GM18867 (cell line): ENCODE measurements around the gene ALKBH6.

Experiments
- ATAC-seq: cut with Tn5 transposase; IDR thresholded peaks from one replicate; pipeline ENCODE4 v1.9.1; 2021; ENCODE audit warnings: mild to moderate bottlenecking, moderate library complexity; ENCODE audit not compliant: unreplicated experiment

ALKBH6 gene

DNA sequence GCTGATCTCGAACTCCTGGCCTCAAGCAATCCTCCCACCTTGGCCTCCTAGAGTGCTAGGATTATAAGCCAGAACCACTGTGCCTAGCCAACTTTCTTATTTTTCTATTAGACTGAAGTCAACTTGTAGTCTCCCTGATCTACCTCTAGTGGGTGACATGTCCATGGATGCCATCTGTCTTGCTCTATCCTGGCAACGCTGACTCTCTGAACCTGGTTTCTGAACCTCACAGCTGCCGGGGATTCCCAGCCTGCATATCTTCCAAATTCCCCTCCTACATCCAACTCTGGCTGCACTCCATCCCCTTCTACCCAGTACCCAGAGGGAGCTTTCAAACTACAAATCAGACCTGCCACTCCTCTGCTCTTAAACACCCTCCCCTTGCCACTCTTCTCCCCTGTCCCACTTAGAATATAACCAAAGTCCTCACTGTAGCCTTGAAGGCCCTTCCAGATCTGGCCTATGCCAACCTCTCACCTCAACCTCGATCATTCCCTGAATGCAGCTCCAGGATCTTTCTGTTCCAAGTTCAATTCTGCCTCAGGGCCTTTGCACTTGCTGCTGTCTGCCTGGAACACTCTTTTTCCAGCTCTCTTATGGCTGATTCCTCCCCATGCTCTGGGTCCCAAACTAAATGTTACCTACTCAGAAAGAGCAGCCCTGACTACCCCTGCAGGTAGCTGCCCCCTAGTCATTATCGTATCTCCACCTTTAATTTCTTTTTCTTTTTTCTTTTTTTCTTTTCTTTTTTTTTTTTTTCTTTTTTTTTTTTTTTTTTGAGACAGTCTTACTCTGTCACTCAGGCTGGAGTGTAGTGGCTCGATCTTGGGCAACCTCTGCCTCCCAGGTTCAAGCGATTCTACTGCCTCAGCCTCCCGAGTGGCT is 16.5 kb upstream of the ALKBH6 start:
- no peak for ATAC-seq

DNA sequence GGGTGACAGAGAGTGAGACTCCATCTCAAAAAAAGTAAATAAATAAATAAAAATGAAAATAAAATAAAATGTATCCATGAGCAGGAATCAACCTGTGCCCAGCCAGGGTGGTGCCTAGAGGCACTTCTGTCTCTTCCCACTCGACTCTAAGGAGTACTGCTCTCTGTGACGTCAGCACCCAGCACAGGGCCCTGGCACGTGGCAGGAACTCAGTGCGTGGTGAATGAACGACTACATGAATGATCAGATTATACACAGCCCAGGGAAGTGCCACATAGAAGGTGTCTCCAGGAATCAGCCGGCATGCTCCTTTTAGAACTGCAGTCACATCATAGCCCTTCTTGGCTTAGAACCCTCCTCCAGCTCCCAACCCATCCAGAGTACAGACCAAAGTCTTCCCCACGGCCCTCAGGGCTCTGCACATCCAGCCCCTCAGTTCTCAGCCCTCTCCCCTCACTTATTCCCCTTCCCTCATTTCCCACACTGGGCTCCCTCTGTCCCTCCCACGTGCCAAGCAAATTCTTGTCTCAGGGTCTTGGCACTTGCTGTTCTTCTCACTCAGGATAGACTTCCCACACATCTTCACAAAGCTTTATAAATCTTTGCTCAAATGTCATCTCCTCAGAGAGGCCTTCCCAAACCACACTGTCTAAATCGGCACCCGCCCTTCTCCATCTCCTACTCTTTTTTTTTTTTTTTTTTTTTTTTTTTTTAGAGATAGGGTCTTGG is 14.5 kb upstream of the ALKBH6 start:
- ATAC-seq = no peak

DNA sequence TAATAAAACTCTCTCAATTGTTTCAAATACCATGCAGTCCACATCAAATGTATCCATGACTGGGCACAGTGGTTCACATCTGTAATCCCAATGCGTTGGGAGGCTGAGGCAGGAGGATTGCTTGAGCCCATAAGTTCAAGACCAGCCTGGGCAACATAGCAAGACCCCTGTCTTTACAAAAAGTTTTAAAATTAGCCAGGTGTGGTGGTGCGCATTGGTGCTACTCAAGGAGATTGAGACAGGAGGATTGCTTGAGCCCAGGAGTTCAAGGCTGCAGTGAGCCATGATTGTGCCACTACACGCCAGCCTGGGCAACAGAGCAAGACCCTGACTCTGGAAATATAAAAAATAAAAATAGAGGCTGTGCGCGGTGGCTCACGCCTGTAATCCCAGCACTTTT is 13.7 kb upstream of the ALKBH6 start:
- no peak for ATAC-seq

DNA sequence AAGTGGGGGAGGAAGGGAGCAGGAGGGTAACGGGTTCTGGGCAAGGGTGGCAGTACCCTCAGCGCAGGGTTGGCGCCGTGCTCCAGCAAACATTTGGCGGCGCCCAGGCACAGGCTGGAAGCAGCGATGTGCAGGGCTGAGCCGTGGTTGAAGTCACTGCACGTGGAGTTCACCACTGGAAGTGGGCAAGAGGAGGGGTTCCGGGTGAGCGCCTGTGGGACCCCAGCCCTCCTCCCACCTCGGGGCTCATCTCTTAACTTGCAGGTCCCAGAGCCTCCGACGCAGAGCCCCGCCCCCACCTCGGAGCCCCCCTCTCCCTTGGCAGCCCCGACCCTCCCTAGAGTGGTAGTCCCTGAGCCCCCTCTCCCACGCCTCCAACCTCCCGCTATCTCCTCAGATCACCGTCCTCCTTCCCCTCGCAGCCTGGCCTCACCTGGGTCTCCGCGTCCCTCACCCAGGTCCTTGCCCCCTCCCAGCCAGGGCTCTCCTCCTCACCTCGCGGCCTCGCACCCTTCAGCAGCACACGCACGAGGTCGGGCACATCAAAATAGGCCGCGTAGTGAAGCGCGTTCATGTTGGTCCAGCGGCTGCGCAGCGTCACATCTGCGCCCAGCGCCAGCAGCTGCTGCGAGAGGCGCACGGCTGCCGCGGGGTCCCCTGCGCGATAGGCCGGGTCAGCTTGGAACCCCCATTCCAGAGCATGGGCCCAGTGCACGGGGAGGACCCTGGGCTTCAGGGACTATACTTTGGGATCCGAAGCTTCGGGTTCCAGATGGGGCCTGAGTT is 12.3 kb upstream of the ALKBH6 start:
- ATAC-seq = no peak

DNA sequence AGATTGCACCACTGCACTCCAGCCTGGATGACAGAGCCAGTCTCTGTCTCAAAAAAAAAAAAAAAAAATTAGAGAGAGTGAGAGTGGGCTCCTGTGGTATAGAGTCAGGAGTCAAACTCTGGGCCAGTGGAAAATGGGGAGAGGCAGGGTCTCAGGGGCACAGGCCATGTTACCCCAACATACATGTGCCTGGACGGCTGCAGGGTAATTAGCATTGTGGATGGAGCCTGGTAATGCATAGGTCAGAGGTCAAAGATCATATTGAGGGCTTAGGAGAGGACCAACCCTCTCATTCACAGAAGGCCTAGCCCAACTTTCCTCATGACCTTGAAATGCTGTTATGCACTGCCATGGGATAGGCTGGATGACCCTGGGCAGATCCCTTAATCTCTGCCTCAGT is 11.5 kb upstream of the ALKBH6 start:
- no peak for ATAC-seq

DNA sequence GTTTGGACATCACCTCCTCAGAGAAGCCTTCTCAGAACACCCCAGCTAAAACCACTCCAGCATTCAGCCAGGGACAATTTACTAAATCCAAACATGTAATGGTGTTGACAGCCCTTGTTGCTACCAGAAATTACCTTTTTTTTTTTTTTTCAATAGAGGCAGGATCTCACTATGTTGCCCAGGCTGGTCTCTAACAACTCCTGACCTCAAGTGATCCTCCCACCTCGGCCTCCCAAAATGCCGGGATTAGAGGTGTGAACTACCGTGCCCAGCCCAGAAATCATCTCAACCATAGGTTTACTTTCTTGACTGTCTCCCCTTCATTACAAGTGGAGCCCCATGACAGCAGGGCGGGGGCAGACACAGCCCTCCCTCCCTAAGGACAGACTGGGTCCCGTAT is 9.4 kb upstream of the ALKBH6 start:
- ATAC-seq = no peak

DNA sequence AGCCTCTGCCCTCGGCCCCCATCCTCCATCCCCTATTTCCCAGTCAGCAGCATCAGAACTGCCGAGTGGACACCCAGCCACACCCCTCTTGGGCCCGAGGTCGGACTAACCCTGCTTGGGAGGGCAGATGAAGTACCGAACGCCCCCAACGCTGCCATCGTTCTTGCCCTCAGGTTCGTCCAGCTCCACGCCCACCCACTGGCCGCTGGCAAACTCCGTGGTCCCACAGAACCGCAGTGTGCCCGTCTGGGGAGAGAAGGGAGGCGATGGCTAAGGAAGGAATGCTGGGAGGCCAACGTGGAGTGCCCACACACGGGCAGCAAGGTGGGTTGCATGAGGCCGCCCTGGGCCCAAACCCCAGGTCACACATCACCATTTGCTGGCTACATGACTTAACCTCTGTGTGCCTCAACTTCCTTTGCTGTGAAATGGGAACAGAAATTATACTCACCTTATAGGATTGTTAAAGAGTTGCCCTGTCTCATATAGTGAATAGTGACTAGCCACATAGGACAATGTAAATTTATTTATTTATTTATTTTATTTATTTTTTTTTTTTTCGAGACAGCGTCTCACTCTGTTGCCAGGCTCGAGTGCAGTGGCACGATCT is 5.2 kb upstream of the ALKBH6 start:
- ATAC-seq = no peak

DNA sequence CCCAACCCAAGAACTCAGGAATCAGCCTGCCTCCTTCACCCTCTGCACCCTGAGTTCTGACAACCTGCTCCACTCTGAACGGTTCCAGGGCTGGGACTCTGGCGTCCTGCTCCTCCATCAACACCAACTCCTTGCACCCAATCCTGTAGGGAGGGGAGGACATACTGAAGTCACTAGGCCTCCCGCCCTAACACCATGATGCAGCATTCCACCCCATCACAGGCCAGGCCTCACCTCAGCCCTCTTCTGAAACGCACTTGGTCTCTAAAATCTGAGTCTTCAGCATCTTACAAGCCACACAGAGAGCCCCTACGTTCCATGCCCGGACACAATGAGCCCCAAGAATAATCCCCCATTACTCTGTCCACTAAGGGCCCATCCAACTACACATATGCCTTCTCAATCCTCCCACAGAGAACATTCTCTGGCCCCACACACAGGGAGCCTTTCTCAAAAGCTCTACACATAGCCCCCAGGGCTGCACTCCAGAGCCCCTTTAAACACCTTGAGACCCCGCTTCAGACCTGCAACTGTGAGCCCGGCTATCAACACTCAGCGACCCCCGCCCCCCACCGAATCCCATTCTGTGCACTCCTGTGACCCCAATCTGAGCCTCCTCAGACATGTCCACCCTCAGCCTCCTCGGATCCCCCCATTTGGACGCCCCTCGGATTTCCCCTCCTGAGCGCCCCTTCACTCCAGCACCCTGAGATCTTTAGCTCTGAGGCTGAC is 567 bp downstream of the ALKBH6 start:
- ATAC-seq = no peak

DNA sequence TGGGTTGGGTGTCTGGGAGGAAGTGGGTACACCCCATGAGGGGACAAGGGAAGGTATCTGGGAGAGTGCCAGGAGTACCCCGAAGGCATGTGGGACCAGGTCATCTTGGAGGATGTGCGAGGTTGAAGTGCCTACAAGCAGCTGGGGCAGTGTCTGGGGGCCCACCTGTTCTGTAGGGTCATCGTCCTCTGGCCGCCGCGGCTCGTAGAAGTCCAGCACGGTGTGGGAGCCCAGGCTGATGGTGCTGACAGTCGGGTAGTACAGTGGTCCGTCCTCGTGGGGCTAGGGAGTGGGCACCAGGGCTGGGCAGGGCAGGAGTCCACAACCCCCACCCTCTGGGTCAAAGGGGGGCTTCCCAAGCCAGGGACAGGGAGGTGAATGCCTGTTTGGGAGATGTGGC is 3.6 kb downstream of the ALKBH6 start:
- ATAC-seq = no peak

DNA sequence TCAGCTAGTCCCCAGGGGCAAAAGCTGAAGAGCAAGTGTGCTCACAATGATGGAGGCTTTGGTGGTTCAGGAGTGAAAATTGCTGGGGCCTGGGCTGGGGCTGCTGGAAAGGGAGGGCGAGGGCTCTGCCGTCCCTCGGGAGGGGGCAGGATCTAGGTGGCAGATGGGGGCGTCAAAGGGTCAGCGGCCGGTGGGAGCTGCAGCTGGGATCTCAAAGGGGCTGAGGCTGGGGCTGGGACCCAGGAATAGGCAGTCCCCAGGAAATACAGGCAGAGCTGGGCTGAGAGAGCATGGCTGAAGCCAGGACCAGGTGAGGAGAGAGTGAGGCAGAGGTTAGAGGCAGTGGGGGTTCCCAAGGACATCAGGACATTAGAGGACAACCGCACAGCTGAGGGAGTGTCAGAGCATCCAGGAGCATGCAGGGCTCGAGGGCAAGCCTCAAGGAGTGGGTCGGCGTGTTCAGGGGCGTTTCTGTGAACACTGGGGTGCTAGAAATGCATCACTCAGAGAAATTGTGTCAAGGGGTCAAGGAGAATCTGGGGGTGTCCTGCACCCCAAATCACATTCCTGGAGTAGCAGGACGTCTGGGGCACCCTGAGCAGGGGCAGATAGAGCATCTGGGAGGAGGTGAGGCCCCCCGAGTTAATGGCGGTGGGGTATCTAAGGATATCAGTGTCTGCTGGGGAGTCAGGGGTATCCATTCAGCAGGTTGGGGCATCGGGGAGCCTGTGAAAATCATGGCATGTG is 4.2 kb downstream of the ALKBH6 start:
- ATAC-seq = no peak

DNA sequence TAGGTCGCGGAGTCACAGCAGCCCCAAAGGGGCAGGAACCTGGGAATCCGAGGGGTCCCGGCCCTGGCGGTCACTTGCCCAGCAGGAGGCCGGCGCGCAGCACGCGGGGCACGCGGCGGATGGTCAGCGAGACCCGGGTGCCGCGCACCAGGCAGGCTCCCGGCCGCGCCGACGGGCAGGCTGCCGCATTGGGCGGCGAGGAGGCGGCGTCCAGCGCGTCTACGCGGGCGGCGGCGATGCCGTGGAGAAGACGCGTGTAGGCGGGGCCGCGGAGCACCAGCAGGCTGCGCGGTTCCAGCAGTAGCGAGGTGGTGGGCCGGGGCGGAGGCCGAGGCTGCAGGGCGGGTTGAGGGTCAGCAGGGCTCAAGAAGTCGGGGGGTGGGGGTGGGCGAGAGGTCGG is 4.8 kb downstream of the ALKBH6 start:
- no peak for ATAC-seq

DNA sequence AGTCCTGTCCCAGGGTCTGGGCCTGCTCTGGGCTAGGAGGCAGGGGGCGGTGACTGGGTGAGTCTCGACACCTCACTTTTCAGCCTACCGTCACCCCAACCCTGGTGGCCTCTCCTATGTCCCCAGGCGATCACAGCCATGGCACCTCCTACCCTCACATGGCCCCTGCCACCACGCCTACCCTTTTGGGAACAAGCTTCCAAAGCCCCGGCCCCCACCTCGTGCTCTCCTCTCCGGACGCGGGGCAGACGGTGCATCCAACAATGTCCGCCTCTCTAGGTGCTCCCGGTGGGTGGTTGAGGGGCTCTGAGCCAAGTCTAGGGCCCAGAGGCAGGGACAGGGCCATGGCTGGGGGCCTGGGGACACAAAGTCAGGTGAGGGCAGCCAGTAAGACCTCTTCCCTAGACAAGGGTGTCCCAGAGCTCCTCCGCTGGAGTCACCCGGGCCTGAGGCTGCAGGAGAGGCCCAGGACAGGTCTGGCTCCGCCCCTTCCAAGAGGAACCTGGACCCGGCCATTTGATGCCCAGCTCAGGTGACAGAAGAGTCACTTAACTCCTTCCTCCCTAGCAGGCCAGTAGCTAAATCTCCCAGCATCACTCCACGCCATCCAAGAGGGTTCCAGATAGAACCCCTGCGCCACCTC is 5.6 kb downstream of the ALKBH6 start, which contains the start of gene SYNE4:
TSS of gene SYNE4 (minus strand) at position 478 of the 643 bp plus-strand sequence. CDS start at position 346, 132 bp downstream.
- no peak for ATAC-seq

DNA sequence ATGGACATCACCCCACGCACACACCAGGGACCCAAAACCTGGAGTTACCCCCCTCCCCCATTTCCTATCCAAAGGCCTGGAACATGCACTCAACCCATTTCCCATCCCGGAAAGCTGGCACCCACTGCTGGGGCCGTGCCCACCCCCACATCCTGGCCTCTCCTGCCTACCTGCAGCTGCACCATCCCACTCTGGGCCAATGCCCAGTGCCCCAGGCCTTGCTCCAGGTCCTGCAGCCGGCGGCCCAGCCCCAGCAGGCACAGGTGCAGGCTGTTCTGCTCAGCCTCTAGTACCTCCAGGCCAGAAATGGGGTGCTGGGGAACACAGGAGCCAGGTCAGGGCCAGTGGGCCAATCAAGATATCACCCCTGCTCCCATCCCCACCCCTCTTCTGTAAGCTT is 7.1 kb downstream of the ALKBH6 start:
- no peak for ATAC-seq

DNA sequence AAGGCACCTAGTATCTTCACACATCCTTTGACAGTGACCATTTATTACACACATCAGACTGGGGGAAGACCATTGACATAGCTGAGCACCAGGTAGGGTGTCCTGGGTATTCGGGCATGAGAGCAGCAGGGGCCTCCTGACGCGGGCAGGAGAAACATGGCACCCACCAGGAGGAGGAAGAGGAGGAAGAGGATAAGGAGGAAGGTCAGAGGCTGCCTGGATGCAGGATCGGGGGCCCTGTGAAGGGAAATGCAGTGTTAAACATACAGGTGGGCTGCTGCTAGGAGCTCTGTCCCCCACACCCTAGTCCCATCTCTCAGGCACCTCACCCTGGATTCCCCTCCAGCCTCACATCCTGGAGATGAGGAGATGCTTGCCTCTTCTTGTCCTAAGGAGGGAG is 10.7 kb downstream of the ALKBH6 start:
- ATAC-seq = no peak

DNA sequence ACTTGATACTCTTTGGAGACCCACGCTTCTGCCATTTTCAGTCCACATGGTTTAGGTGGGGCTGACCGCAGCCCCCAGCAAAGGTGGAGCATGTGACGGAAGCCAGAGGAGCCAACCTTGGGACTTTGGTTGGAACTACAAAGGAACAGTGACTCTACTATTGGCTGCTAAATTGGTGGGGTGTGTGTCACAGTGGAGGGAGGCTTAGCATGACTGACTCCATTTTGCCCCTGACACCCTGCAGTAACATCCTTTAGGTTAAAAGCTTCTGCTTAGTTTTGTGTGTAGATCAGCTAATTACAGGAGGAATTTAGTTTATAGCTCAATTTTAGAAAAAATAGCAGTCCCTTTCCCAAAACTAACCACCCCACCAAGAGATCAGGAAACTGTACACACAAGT is 12.4 kb downstream of the ALKBH6 start:
- no peak for ATAC-seq

DNA sequence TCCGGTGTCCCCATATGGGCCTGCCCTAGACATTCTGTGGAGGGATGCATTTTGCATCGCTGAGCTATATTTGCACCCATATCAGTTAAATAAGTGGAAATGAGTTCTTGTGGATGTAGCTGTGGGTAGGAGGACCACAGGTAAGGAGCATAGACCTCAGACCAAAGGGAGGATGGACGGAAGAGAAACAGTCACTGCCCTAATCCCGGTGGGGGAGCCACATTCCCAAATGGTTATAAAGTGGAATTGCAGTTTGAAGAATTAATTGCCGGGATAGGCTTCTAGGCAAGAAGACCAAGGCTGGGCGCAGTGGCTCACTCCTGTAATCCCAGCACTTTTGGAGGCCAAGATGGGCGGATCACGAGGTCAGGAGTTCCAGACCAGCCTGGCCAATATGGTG is 17.2 kb downstream of the ALKBH6 start:
- no peak for ATAC-seq

DNA sequence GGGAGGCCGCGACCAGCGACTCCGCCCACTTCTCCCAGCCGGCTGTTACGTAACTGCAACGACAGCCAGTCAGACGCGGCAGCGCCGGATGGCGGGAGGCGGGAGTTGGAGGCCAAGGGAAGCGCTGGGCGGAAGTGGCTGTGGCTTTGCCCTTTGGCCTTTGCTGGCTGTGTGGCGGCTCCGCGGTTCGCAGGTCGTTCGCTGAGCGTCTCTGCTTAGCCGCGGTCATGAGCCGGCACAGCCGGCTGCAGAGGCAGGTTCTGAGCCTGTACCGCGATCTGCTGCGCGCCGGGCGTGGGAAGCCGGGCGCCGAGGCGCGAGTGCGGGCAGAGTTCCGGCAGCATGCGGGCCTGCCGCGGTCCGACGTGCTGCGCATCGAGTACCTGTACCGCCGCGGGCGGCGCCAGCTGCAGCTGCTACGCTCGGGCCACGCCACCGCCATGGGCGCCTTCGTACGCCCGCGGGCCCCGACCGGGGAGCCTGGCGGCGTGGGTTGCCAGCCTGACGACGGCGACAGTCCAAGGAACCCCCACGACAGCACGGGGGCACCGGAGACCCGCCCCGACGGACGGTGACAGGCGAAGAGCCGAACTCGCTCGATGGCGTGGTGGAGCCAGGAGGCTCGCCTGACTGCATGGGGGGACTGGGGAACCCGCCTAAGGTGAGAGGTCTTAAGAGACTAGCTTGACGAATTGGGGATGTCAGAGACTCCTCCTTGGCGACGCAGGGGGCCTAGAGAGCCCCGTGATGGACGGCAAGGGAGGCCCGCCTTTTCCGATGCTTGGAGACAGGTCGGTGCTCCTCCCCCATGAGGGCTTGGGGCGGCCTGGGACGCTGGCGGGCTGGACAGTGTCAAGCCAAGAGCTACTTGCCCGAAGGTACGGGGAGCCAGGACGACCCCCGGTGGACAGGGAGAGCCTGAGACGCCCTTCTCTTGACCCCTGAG is 18.7 kb downstream of the ALKBH6 start, which contains the start of gene SDHAF1:
TSS of gene SDHAF1 (plus strand) at position 141 of the 946 bp plus-strand sequence. CDS start at position 228, 87 bp downstream.
- peak; percentile 82 for ATAC-seq
